ENCODE measurements around the gene BAIAP2L1.

DNA sequence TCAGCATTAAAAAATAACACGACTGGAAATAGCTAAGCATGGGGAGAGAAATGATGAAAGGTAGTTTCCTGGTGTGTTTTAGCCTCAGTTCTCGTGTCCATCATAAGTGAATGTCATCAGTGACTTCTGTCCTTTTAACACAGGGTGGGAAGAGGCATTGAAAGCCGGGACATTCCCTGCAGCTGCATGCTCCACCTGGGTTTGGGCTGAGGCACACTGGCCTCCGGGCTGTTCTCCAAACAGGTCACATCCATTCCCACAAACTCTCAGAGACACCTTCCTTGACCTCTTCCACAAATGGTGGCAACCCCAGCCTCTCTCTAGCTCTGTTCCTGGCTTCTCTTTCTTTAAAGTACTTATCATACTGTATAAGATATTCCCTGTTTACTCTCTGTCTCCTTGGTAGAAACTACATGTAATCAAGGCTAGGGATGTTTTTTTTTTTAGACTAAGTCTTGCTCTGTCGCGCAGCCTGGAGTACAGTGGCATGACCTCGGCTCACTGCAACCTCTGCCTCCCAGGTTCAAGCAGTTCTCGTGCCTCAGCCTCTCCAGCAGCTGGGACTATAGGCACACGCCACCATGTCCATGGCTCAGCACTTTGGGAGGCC is 22.6 kb downstream of the BAIAP2L1 start:
- TF ChIP-seq, protein P1, sequence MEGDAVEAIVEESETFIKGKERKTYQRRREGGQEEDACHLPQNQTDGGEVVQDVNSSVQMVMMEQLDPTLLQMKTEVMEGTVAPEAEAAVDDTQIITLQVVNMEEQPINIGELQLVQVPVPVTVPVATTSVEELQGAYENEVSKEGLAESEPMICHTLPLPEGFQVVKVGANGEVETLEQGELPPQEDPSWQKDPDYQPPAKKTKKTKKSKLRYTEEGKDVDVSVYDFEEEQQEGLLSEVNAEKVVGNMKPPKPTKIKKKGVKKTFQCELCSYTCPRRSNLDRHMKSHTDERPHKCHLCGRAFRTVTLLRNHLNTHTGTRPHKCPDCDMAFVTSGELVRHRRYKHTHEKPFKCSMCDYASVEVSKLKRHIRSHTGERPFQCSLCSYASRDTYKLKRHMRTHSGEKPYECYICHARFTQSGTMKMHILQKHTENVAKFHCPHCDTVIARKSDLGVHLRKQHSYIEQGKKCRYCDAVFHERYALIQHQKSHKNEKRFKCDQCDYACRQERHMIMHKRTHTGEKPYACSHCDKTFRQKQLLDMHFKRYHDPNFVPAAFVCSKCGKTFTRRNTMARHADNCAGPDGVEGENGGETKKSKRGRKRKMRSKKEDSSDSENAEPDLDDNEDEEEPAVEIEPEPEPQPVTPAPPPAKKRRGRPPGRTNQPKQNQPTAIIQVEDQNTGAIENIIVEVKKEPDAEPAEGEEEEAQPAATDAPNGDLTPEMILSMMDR (IDR thresholded peaks at IDR 0.05), result no peak
- no peak for TF ChIP-seq POLR2AphosphoS5 (IDR thresholded peaks at IDR 0.05; ENCODE audit: low read depth, low read length)
- TF ChIP-seq, protein P2, sequence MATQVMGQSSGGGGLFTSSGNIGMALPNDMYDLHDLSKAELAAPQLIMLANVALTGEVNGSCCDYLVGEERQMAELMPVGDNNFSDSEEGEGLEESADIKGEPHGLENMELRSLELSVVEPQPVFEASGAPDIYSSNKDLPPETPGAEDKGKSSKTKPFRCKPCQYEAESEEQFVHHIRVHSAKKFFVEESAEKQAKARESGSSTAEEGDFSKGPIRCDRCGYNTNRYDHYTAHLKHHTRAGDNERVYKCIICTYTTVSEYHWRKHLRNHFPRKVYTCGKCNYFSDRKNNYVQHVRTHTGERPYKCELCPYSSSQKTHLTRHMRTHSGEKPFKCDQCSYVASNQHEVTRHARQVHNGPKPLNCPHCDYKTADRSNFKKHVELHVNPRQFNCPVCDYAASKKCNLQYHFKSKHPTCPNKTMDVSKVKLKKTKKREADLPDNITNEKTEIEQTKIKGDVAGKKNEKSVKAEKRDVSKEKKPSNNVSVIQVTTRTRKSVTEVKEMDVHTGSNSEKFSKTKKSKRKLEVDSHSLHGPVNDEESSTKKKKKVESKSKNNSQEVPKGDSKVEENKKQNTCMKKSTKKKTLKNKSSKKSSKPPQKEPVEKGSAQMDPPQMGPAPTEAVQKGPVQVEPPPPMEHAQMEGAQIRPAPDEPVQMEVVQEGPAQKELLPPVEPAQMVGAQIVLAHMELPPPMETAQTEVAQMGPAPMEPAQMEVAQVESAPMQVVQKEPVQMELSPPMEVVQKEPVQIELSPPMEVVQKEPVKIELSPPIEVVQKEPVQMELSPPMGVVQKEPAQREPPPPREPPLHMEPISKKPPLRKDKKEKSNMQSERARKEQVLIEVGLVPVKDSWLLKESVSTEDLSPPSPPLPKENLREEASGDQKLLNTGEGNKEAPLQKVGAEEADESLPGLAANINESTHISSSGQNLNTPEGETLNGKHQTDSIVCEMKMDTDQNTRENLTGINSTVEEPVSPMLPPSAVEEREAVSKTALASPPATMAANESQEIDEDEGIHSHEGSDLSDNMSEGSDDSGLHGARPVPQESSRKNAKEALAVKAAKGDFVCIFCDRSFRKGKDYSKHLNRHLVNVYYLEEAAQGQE (IDR thresholded peaks at IDR 0.05; ENCODE audit: insufficient read depth in 1 of 2, low read depth in 2 of 2, low read length in 1 of 2), result no peak

Measured in Panc1 (cell line).